Measurements from ENCODE around the gene ZKSCAN2.

ZKSCAN2 gene

DNA sequence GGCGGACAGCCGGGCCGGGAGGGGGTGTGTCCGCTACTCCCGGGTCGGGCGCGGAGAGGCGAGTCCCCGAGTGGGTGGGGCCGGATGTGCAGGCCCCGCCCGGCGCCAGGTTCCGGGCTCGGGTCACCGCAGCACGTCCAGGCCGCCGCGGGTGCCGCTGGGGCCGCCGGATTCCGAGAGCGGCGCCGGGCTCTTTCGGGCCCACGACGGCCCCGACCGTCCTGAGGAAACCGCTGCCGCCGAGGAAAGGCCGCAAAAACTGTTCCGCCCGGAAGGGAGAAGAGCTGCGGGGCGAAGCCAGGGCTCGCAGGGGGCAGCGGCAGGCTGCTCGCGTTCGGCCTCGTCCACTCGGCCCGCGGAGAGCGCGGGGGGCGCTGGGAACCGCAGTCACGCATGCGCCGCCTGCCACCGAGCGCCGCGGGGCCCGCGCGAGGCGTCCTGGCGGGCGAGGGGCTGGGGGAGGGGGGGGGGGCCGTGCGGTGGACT, at the start of gene ZKSCAN2:
Gene ZKSCAN2 (minus strand): TSS at position 376 of the 486 bp plus-strand sequence. CDS start 718 bp downstream, outside the sequence.
- DNase-seq: peak; percentile 71

DNA sequence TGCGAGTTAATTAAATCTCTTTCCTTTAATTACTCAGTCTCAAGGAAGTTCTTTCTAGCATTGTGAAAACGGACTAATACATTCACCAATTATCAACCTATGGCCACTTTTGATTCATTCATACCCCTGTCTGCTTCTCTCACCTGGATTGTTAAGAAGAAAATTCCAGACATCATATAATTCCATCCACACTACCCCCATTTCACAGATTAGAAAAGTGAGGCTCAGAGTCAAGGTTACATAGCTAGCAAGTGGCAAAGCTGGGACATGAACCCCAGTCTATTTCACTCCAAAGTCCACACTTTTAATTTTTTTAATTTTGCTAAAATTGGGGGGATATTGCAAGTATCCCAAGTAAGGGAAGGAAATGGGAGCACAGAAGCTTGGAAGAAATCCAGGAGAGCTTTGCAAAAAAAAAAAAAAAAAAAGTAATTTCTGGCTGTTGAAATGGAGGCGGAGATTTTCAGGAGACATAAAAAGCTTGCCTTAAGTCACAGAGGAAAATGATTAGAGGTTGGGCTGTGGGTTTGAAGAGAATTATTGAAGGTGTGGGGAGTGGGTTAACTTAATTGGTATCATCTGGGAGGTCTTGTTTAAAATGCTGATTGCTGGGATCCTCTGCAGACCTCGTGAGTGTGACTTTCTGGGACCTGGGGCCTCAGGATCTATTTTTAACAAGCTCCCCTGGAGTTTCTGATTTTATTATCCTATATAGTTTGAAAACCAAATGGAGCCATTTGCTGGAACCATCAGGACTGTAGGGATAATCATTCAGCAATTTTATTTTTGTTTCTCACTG, 42.3 kb upstream of the ZKSCAN2 start:
- no peak for DNase-seq

DNA sequence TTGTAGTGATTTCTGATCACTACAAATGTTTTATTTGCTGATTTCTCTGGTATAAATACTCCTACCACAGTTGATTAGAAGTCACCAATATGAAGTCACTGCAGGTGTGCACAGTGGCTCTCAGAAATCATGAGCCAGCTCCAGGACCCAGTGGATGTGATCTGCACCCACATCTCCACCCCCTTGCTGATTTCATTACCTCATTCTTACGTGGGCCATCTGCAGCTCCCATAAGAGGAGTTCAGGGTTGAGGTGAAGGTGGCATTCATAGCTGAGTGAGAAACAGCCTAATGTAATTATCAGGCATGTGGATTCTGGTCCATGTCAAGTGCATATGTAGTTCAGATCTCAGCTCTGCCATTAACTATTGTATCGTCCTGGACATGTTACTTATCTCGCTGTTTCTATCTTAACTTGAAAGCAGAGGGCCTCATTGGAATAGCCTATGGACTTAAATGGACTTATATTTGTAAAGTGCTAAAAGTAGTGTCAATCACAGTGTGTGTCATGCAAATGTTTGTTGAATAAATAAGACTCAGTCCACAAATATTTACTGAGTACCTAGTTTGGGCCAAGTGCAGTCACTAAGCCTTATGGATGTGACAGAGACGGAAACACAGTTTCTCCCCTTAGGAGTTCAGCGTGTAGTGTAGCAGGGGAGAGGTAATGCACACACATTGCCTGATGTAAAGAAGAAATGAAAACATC, 40.7 kb upstream of the ZKSCAN2 start:
- no peak for DNase-seq

GRCh38 chr16:25297151-25297787, 39.6 kb upstream of the ZKSCAN2 start:
- no peak for DNase-seq

DNA sequence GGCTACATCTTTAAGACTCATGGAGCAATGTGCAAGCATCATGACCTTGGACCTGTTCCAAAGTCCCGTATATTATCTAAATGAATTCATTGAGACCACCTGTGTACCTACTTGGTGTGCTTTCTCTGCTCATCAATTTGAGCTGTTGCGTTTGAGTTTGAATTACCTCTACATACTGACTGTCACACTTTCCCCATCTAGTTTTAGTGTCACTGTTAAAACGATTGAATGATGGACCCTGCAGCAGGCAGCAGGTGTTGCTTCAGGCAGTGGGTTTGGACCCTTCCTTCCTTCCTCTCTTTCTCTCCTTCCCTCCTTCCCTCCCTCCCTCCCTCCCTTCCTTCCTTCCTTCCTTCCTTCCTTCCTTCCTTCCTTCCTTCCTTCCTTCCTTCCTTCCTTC, 33.9 kb upstream of the ZKSCAN2 start:
- no peak for DNase-seq

DNA sequence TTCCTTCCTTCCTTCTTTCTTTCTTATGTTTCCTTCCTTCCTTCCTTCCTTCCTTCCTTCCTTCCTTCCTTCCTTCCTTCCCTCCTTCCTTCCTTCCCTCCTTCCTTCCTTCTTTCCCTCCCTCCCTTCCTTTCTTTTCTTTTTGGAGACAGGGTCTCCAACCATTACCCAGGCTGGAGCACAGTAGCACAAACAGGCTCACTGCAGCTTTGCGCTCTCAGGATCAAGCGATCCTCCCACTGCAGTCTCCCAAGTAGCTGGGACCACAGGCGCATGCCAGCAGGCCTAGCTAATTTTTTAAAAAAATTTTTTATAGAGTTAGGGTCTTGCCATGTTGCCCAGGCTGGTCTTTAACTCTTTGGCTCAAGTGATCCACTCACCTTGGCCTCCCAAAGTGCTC, 31.8 kb upstream of the ZKSCAN2 start:
- no peak for DNase-seq

- DNase-seq: no peak
Measured at GRCh38 chr16:25279491-25279890, 21.8 kb upstream of the ZKSCAN2 start.

DNA sequence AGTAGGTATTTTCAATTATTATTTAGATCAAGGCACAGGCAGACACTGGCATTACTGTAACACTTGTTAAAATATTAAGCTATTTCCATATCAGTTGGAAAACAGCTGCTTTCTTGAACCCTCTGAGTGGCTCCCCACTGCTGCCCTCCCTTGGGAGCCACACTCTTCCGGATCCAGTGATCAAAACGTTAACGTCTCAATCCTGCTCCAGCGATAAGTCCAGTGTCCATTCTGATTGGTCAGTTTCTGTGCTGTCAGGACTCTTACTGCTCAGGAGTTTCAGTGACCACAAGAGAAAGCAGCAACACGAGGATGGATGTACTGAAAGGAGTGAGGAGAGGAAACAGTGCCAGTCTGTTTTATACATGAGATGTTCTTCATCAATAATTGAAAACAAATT, 13.8 kb upstream of the ZKSCAN2 start:
- no peak for DNase-seq

DNA sequence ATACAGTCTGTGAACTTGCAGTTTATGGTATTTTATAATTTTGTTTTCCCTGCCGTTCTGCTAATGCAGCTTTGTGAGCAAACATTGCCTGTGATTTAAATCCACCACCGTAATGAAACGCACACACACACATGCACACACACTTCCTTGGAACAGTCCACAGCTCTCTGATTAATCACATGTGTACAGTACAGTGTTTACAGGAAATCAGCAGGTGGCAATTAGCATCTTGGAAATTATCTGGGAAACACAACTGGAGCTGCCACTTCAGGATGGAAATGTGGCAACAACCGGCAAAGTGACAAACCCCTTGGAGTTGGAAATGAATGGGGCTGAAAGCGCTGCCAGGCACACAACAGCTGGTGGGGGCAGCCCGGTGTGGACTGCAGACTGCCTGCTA, 12.9 kb upstream of the ZKSCAN2 start:
- DNase-seq: no peak

DNA sequence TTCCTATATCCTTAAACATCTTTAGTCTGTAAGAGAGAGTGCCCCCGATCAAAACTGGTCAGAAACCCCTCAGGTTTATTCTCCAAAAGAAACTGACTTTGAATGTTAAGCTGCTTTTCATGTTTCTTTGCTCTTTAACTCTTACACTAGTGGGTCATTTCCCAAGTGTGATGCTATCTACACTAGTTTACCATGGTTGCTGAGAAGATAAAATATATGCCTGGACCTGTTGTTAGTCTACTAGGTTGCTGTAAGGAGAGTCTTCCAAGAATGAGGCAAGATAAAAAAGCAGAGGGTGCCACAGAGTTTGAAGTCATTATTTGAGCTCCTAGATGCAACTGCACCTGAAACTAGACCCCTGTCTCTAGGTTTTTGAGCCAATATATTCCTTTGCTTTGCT, 12.2 kb upstream of the ZKSCAN2 start:
- no peak for DNase-seq

DNA sequence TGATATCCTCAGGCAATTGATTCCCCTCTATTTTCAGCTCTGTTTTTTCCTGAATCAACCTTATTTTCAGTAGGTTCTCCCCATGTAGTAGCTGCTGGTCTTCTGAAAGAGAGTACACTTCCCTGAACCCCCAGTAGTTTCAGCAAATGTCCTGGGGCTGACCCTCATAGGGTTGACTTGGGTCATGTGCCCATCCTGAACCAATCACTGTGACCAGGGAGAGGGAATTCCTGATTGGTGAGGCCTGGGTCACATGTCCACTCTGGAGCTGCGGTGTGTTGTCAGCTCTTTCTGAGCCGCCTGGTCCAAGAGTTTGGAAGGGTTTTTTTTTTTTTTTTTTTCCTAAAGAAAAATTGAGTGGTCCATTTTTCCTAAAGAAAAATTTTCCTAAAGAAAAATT, 8.3 kb upstream of the ZKSCAN2 start:
- no peak for DNase-seq

DNA sequence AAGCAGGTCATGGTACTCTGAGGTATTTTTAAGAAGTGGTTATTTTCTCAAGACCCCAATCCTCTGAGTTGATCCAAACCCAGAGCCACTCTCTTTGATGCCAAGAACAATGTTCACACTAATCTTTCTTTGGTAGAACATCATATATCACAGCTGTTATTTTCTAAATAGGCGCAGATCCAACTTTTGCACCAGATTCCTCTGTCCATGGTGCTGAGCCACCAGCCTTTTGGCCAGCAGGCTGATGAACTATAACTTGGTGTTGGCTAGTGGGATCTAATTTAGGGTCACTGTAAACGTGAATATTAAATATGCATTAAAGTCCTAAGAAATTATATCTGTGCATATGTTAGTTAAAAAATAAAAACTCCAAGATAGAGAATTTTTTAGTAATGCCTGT, 7.0 kb upstream of the ZKSCAN2 start:
- no peak for DNase-seq

DNA sequence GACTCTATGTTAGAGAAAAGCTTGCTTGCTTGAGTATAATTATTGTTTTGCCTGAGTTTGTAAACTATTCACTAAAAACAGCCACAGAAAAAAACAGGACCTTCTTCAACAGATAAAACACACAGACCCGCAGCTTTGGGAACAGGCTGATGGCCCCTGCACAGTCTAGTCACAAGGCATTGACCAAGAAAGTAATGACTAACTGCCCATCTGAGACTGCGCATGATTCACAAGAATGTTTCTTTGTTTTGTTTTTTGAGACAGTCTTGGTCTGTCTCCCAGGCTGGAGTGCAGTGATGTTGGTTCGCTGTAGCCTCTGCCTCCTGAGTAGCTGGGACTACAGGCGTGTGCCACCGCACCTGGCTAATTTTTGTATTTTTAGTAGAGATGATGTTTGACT, 2.8 kb upstream of the ZKSCAN2 start:
- DNase-seq: no peak

- no peak for DNase-seq
Measured at GRCh38 chr16:25258861-25259179, 1.2 kb upstream of the ZKSCAN2 start.

- peak; percentile 57 for DNase-seq
Measured at GRCh38 chr16:25257956-25258860, 563 bp upstream of the ZKSCAN2 start.

DNA sequence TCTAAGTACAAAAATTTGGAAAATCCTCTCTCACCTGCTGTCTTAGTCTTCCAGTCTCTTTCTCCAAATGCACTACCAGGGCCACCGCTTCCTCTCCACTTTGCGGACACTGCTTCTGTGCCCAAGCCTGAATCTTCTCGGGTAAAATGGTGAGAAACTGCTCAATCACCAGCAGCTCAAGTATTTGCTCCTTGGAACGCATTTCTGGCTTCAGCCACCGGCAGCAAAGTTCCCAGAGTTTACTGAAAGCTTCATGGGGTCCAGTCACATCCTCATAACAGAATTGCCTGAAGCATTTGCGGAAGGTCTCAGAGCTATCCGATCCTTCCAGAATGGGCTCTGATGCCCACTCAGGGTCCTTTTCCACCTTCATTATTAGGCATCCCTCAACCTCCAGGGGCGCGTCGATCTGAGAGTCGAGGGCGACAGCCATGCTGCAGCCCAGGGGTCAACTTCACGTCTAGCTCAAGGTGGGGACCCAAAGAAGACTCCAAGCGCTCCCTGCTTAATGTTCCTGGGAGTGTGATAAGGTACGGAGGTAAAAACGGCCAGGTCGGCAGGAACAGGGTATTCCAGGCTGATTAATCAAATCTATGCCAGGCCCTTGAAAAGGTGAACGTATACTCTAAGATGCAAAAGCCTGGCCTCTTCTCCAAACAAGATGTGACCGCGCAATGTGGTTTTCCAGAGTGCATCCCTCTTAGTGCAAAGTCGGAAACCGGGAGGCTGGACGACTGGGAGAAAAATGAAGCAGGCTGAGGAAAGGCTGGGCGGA, 763 bp downstream of the ZKSCAN2 start:
- peak; percentile 12 for DNase-seq

DNA sequence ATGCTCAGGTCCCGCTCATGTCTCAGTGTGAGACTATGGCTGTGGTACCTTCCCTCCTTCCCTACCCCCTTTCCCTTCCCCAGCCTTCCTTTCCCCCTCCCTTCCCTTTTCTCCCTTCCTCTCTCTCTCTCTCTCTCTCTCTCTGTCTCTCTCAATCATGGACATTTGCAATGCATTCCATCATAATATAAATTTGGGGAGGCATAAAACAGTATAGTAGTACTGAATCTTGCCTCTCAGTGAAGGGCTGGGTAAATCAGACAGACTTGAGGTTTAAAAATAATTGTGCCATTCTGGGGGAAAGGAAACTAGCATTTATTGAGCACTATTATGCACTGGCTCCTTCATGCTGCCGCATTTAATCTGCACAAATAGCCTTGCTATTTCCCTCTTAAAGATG, 4.3 kb downstream of the ZKSCAN2 start:
- no peak for DNase-seq

DNA sequence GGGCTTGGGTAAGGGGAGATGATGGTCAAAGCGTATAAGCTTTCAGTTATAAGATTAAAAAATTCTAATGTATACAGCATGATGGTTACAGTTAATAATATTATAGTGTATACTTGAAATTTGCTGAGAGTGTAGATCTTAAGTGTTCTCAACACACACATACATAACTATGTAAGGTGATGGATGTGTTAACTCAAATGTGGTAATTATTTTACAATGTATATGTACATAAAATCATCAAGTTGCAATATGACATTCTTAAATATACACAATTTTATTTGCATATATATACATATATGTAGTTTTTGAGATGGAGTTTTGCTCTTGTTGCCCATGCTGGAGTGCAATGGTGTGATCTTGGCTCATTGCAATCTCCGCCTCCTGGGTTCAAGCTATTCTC, 7.2 kb downstream of the ZKSCAN2 start:
- no peak for DNase-seq

DNA sequence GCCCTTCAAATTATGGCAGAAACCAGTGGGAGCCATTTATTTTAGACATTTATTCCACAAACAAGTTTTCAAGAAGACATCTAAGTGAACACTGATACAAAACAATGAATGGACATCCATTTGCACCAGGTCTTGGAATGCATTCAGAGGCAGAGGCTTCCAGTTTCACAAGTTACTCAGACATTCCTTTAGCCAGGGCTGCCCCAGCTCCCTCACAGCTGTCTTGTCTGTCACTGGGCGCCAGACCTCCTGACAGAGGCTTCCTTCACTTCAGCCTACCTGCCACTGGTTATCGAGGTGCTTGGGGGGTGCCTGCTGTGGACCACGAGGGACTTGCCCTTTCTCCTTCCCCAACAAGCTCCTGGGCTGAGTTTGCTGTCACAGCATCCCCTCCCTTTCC, 21.7 kb downstream of the ZKSCAN2 start:
- no peak for DNase-seq

DNA sequence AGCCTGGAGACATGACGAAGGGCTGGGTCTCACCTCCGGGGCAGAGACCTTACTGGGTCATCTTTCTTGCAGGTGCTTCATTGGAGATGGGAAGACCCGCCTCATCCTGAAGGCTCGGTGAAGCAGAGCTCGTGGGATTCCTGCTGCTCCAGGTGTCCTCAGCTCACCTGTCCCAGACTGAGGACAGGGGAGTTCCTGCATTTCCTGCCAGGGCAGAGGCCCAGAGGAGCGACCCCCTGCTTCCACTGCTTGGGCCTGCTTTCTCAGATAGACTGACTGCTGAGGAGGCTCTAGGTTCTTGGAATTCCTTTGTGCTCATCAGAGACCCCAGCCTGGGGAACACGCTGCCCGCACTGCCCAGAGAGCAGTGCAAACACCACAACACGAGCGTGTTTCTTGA, 29.3 kb downstream of the ZKSCAN2 start:
- no peak for DNase-seq

- no peak for DNase-seq
Measured at GRCh38 chr16:25224731-25225319, 32.8 kb downstream of the ZKSCAN2 start.

DNA sequence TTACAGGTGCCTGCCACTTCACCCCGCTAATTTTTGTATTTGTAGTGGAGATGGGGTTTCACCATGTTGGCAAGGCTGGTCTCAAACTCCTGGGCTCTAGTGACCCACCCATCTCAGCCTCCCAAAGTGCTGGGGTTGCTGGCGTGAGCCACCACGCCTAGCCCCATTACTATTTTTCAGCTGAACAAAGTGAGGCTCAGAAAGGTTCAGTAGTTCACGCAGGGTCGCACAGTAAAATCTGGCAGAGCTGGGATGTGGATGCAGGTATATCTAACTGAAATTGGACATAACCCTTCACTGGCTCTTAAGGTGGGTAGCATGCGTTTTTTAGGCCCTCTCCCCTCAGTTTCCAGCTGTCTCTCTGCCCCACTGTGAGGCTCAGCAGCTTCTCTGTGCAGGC, 33.7 kb downstream of the ZKSCAN2 start:
- no peak for DNase-seq

Data from amniotic stem cell (primary cell).